HCT116 (cell line): ENCODE results near the gene ENTPD3. TPM values are rescaled to one million over a fixed set of nuclear protein-coding genes. Genes with fewer than 3 reads are reported as not detected.

Experiments
- ATAC-seq: fragments of 200-7000 bp; cut with Tn5 transposase; 2 replicates; pipeline ENCODE4 v1.9.1; 2020; ENCODE audit warnings: mild to moderate bottlenecking, moderate library complexity
- BruUV-seq: library from RNA; stranded (reverse); fragments of 400-500 nt; replicated peaks from 2 replicates; lab custom pipeline; 2021; lab: Mats Ljungman, UMichigan
- CTCF ChIA-PET: fragments of 300-600 bp; sonication (Branson Sonifier 250); formaldehyde crosslinking; loops from one replicate; lab custom pipeline; 2021; ENCODE audit warnings: antibody characterized with exemption; lab: Charles Lee
- POLR2A ChIA-PET: fragments of 300-600, 350-600 bp; sonication (Branson Sonifier 250); formaldehyde crosslinking; loops from one replicate; lab custom pipeline; 2021; ENCODE audit warnings: antibody characterized with exemption; lab: Charles Lee
- RAD21 ChIA-PET, 2 experiments: fragments of 300-600 bp; sonication (Branson Sonifier 250); formaldehyde crosslinking; loops; one replicate each; lab custom pipeline; 2023; ENCODE audit warnings: low total read pairs in 2 of 2; ENCODE audit not compliant: uncharacterized antibody in 2 of 2, unreplicated experiment in 2 of 2, low non-redundant PET in 1 of 2; lab: Charles Lee
- DNase-seq: peaks from one replicate; pipeline ENCODE4 v3.0.0-alpha.2; 2010; ENCODE audit warnings: low read depth, low spot score
- H2AFZ ChIP-seq: fragments of 200-600 bp; shearing (Covaris generic), sonication (generic); 2 replicates; pipeline ENCODE4 v1.6.1; 2017; ENCODE audit warnings: low read depth, mixed run types, mixed read lengths, antibody characterized with exemption, low read length; ENCODE audit not compliant: poor library complexity, severe bottlenecking
- H3K27ac ChIP-seq: 2 replicates; pipeline ENCODE4 v1.5.1; 2012; ENCODE audit warnings: low read depth, low read length
- H3K27me3 ChIP-seq: fragments of 200-600 bp; sonication (generic); 2 replicates; pipeline ENCODE4 v1.6.1; 2016; ENCODE audit warnings: mixed run types, low read length, mixed read lengths; ENCODE audit not compliant: insufficient read depth
- H3K36me3 ChIP-seq, 2 experiments: fragments of 200-500 bp in 1 of 2; fragments of 200-600 bp in 1 of 2; sonication (Bioruptor generic) in 1 of 2; sonication (generic) in 1 of 2; 2 replicates each; pipeline versions ENCODE4 v1.5.1 to v1.6.1; 2014 to 2016; ENCODE audit warnings: low read length in 2 of 2, inconsistent platforms in 1 of 2, mixed read lengths in 1 of 2, mixed run types in 1 of 2; ENCODE audit not compliant: insufficient read depth in 2 of 2, control insufficient read depth in 1 of 2
- H3K4me1 ChIP-seq, 2 experiments: fragments of 200-600 bp in 1 of 2; sonication (generic) in 1 of 2; 2 replicates each; pipeline versions ENCODE4 v1.5.1 to v1.6.1; 2012 to 2017; ENCODE audit warnings: low read length in 2 of 2, inconsistent platforms in 1 of 2, mild to moderate bottlenecking in 1 of 2, mixed read lengths in 1 of 2, mixed run types in 1 of 2, moderate library complexity in 1 of 2; ENCODE audit not compliant: insufficient read depth in 2 of 2, control insufficient read depth in 1 of 2
- H3K4me2 ChIP-seq: fragments of 200-600 bp; sonication (generic); 2 replicates; pipeline ENCODE4 v1.6.1; 2017; ENCODE audit warnings: mixed run types, low read length, mixed read lengths
- H3K4me3 ChIP-seq, 2 experiments: fragments of 200-600 bp in 1 of 2; sonication (generic) in 1 of 2; replicated peaks in 1 of 2; 2 replicates each; pipeline ENCODE4 v1.5.1; 2011 to 2016; ENCODE audit warnings: low read length in 2 of 2, control low read depth in 1 of 2, low read depth in 1 of 2, mild to moderate bottlenecking in 1 of 2, mixed read lengths in 1 of 2, mixed run types in 1 of 2
- H3K79me2 ChIP-seq: fragments of 200-600 bp; sonication (generic); 2 replicates; pipeline ENCODE4 v1.6.1; 2017; ENCODE audit warnings: mild to moderate bottlenecking, mixed run types, low read length, moderate library complexity, mixed read lengths; ENCODE audit not compliant: insufficient read depth
- H3K9ac ChIP-seq: fragments of 200-600 bp; sonication (generic); 2 replicates; pipeline ENCODE4 v1.6.1; 2016; ENCODE audit warnings: low read length, mixed read lengths
- H3K9me2 ChIP-seq: fragments of 200-600 bp; sonication (generic), shearing (Covaris generic); 2 replicates; pipeline ENCODE4 v1.6.1; 2017; ENCODE audit warnings: mixed run types, mild to moderate bottlenecking, moderate library complexity; ENCODE audit not compliant: insufficient read depth
- H3K9me3 ChIP-seq, 2 experiments: fragments of 200-500 bp in 1 of 2; fragments of 200-600 bp in 1 of 2; sonication (Bioruptor generic) in 1 of 2; sonication (generic) in 1 of 2; 2 replicates each; pipeline ENCODE4 v1.6.1; 2014 to 2017; ENCODE audit warnings: low read length in 2 of 2, mixed read lengths in 2 of 2, inconsistent platforms in 1 of 2, low read depth in 1 of 2, mild to moderate bottlenecking in 1 of 2, mixed run types in 1 of 2, moderate library complexity in 1 of 2; ENCODE audit not compliant: control insufficient read depth in 1 of 2, insufficient read depth in 1 of 2
- H4K20me1 ChIP-seq: fragments of 200-600 bp; sonication (generic), shearing (Covaris generic); 2 replicates; pipeline ENCODE4 v1.6.1; 2017; ENCODE audit warnings: mixed run types, mild to moderate bottlenecking, moderate library complexity; ENCODE audit not compliant: insufficient read depth
- CBX3 ChIP-seq: IDR thresholded peaks from 2 replicates; pipeline ENCODE4 v1.6.1; 2012; ENCODE audit warnings: low read depth
- ELF1 ChIP-seq: IDR thresholded peaks from 2 replicates; pipeline ENCODE4 v1.6.1; 2012; ENCODE audit warnings: low read depth, borderline replicate concordance
- EZH2 ChIP-seq: fragments of 200-600 bp; sonication (generic); IDR thresholded peaks from 2 replicates; pipeline ENCODE4 v1.6.1; 2017; ENCODE audit warnings: antibody characterized with exemption, mixed run types
- EZH2phosphoT487 ChIP-seq: fragments of 200-600 bp; IDR thresholded peaks from 2 replicates; pipeline ENCODE4 v1.6.1; 2018; ENCODE audit warnings: antibody characterized with exemption, borderline replicate concordance
- FOSL1 ChIP-seq: IDR thresholded peaks from 2 replicates; pipeline ENCODE4 v1.6.1; 2012; ENCODE audit warnings: low read depth
- JUND ChIP-seq: IDR thresholded peaks from 2 replicates; pipeline ENCODE4 v1.6.1; 2012
- POLR2A ChIP-seq: IDR thresholded peaks from 2 replicates; pipeline ENCODE4 v1.7.0; 2011; ENCODE audit warnings: borderline replicate concordance; ENCODE audit not compliant: insufficient read depth, insufficient read length; ENCODE audit errors: extremely low read depth
- RAD21 ChIP-seq: IDR thresholded peaks from 2 replicates; pipeline ENCODE4 v1.6.1; 2012; ENCODE audit warnings: low read depth, mild to moderate bottlenecking
- SP1 ChIP-seq: IDR thresholded peaks from 2 replicates; pipeline ENCODE4 v1.6.1; 2012; ENCODE audit warnings: low read depth
- YY1 ChIP-seq: IDR thresholded peaks from 2 replicates; pipeline ENCODE4 v1.6.1; 2011; ENCODE audit warnings: low read length, low read depth, moderate library complexity, mild to moderate bottlenecking; ENCODE audit not compliant: insufficient replicate concordance; ENCODE audit errors: extremely low read depth
- ZFX ChIP-seq: fragments of 450-650 bp; IDR thresholded peaks from 2 replicates; pipeline ENCODE4 v1.6.1; 2017
- ZNF274 ChIP-seq: fragments of 200-500 bp; sonication (Bioruptor generic); IDR thresholded peaks from 2 replicates; pipeline ENCODE4 v1.6.1; 2014; ENCODE audit warnings: mild to moderate bottlenecking, low read depth, low read length, inconsistent platforms
- intact Hi-C: fragments of 100-400 bp; cut with micrococcal nuclease; formaldehyde crosslinking; loops from 2 replicates; pipeline ENCODE4 v1.10.0; 2022
- total RNA-seq: library from RNA; stranded (reverse); gene quantifications from one replicate; pipeline ENCODE4 v1.2.1, GENCODE V29; 2021; ENCODE audit not compliant: unreplicated experiment
- TF ChIP-seq, protein P1 (sequence below): IDR thresholded peaks from 2 replicates; pipeline ENCODE4 v1.6.1; 2011; ENCODE audit warnings: mild to moderate bottlenecking, low read length, moderate library complexity; ENCODE audit not compliant: insufficient replicate concordance; ENCODE audit errors: extremely low read depth
- TF ChIP-seq, protein P2 (sequence below): IDR thresholded peaks from 2 replicates; pipeline ENCODE4 v1.6.1; 2012; ENCODE audit warnings: low read depth

Gene ENTPD3
- total RNA-seq, 1 experiment from 2014 or later, result not detected

GRCh38 chr3:40414270-40414669, 27.3 kb downstream of the ENTPD3 start:
- ATAC-seq, result no peak
- ChIA-PET RAD21 (interaction anchor here in 1 of 2 experiments (0.6 kb wide), 1 partner anchor 20 kb away, joined by 4 read pairs; no protein-coding TSS in a partner anchor), POLR2A (no interaction called here)

More at GRCh38 chr3:40414270-40414669, 27.3 kb downstream of the ENTPD3 start:
- no peak overlapping the region for H3K9ac ChIP-seq
- no peak for DNase-seq
- no TSS peak for BruUV-seq
- no peak overlapping the region for H2AFZ ChIP-seq
- H3K79me2 ChIP-seq, result no peaks in the 10 kb centered on the region
- CTCF ChIA-PET, result no interaction called here
- TF ChIP-seq YY1 (no peak), POLR2A (no peak), SP1 (no peak), ZFX (no peak), CBX3 (no peak), RAD21 (no peak), ZNF274 (no peak), JUND (no peak), EZH2 (no peak), FOSL1 (no peak), EZH2phosphoT487 (no peak), ELF1 (no peak)
- TF ChIP-seq, protein P1, sequence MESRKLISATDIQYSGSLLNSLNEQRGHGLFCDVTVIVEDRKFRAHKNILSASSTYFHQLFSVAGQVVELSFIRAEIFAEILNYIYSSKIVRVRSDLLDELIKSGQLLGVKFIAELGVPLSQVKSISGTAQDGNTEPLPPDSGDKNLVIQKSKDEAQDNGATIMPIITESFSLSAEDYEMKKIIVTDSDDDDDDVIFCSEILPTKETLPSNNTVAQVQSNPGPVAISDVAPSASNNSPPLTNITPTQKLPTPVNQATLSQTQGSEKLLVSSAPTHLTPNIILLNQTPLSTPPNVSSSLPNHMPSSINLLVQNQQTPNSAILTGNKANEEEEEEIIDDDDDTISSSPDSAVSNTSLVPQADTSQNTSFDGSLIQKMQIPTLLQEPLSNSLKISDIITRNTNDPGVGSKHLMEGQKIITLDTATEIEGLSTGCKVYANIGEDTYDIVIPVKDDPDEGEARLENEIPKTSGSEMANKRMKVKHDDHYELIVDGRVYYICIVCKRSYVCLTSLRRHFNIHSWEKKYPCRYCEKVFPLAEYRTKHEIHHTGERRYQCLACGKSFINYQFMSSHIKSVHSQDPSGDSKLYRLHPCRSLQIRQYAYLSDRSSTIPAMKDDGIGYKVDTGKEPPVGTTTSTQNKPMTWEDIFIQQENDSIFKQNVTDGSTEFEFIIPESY, result no peak
- TF ChIP-seq, protein P2, sequence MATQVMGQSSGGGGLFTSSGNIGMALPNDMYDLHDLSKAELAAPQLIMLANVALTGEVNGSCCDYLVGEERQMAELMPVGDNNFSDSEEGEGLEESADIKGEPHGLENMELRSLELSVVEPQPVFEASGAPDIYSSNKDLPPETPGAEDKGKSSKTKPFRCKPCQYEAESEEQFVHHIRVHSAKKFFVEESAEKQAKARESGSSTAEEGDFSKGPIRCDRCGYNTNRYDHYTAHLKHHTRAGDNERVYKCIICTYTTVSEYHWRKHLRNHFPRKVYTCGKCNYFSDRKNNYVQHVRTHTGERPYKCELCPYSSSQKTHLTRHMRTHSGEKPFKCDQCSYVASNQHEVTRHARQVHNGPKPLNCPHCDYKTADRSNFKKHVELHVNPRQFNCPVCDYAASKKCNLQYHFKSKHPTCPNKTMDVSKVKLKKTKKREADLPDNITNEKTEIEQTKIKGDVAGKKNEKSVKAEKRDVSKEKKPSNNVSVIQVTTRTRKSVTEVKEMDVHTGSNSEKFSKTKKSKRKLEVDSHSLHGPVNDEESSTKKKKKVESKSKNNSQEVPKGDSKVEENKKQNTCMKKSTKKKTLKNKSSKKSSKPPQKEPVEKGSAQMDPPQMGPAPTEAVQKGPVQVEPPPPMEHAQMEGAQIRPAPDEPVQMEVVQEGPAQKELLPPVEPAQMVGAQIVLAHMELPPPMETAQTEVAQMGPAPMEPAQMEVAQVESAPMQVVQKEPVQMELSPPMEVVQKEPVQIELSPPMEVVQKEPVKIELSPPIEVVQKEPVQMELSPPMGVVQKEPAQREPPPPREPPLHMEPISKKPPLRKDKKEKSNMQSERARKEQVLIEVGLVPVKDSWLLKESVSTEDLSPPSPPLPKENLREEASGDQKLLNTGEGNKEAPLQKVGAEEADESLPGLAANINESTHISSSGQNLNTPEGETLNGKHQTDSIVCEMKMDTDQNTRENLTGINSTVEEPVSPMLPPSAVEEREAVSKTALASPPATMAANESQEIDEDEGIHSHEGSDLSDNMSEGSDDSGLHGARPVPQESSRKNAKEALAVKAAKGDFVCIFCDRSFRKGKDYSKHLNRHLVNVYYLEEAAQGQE, result no peak
- H3K9me2 ChIP-seq, result no peaks in the 10 kb centered on the region
- H3K9me3 ChIP-seq, result no peaks in the 10 kb centered on the region
- H3K27ac ChIP-seq, result no peak overlapping the region
- H3K4me2 ChIP-seq, result no peak overlapping the region
- peaks cover 22% of the 10 kb centered on the region; the same call in 1 of the 2 replicates for H3K27me3 ChIP-seq
- peaks cover 0 to 4% of the 10 kb centered on the region in 2 experiments; a peak in 1 of 4 replicates for H3K4me1 ChIP-seq
- H3K4me3 ChIP-seq, result no peak overlapping the region
- intact Hi-C loops, result no loop called here
- no peaks in the 10 kb centered on the region for H4K20me1 ChIP-seq
- no peaks in the 10 kb centered on the region for H3K36me3 ChIP-seq
